GM12891 (cell line): ENCODE measurements around the gene TECTA.

ENCODE experiments used
- POLR2A ChIP-seq: IDR thresholded peaks from 2 replicates; pipeline ENCODE4 v1.6.1; 2011; ENCODE audit warnings: low read depth, low read length, control low read depth
- POLR2AphosphoS5 ChIP-seq: IDR thresholded peaks from 2 replicates; pipeline ENCODE4 v1.6.1; 2011; ENCODE audit warnings: low read depth, low read length, control low read depth
- POU2F2 ChIP-seq: IDR thresholded peaks from 2 replicates; pipeline ENCODE4 v1.6.1; 2011; ENCODE audit warnings: low read depth, mild to moderate bottlenecking, control low read depth, low read length, moderate library complexity
- SPI1 ChIP-seq: IDR thresholded peaks from 2 replicates; pipeline ENCODE4 v1.6.1; 2011; ENCODE audit warnings: low read depth, low read length, control low read depth
- TAF1 ChIP-seq: IDR thresholded peaks from 2 replicates; pipeline ENCODE4 v1.6.1; 2011; ENCODE audit warnings: low read depth, low read length, control low read depth

GRCh38 chr11:121086866-121087265, 14.2 kb upstream of the TECTA start:
- no peak for TF ChIP-seq TAF1
- TF ChIP-seq POLR2AphosphoS5: no peak
- no peak for TF ChIP-seq POLR2A
- no peak for TF ChIP-seq POU2F2
- no peak for TF ChIP-seq SPI1
